ENCODE measurements around the gene NPR1. TPM values are rescaled to one million over a fixed set of nuclear protein-coding genes. Genes with fewer than 3 reads are reported as not detected.

Gene NPR1
- total RNA-seq, 3 donors from 2014 or later = 0.16 to 0.26 (median 0.23) TPM

Other genes starting within 250 kb of the NPR1 start
- gene S100A7, start 218.0 kb upstream of the NPR1 start, total RNA-seq = not detected
- 100 to 1,000 TPM; 133 to 188 (median 134) TPM for gene S100A6, start 142.7 kb upstream of the NPR1 start, total RNA-seq
- gene S100A5, start 137.8 kb upstream of the NPR1 start, total RNA-seq = 1 to 10 TPM in 1 of 3 donors, under 1 TPM in 2; 0.74 to 2.5 (median 0.95) TPM
- gene S100A4, start 132.9 kb upstream of the NPR1 start, total RNA-seq = 10 to 100 TPM; 19.6 to 40.3 (median 21.7) TPM
- gene S100A3, start 129.4 kb upstream of the NPR1 start, total RNA-seq = not detected
- 1 to 10 TPM in 1 of 3 donors, under 1 TPM in 2; 0.40 to 1.2 (median 0.76) TPM for gene S100A2, start 112.8 kb upstream of the NPR1 start, total RNA-seq
- gene S100A16, start 65.6 kb upstream of the NPR1 start, total RNA-seq = under 1 TPM in 2 of 3 donors, not detected in 1; 0.24 to 0.29 TPM
- under 1 TPM in 2 of 3 donors, not detected in 1; 0.32 to 0.43 TPM for gene S100A14, start 62.4 kb upstream of the NPR1 start, total RNA-seq
- 1 to 10 TPM; 2.0 to 4.9 (median 3.3) TPM for gene S100A13, start 51.2 kb upstream of the NPR1 start, total RNA-seq
- not detected for gene S100A1, start 50.3 kb upstream of the NPR1 start, total RNA-seq
- 100 to 1,000 TPM; 111 to 117 (median 114) TPM for gene CHTOP, start 44.6 kb upstream of the NPR1 start, total RNA-seq
- 10 to 100 TPM; 32.1 to 36.8 (median 32.7) TPM for gene SNAPIN, start 20.0 kb upstream of the NPR1 start, total RNA-seq
- 100 to 1,000 TPM; 525 to 559 (median 531) TPM for gene ILF2, start 7.7 kb upstream of the NPR1 start, total RNA-seq
- gene INTS3, start 49.4 kb downstream of the NPR1 start, total RNA-seq = 10 to 100 TPM; 46.9 to 49.4 (median 48.5) TPM
- gene SLC27A3, start 96.7 kb downstream of the NPR1 start, total RNA-seq = 1 to 10 TPM; 3.8 to 6.0 (median 6.0) TPM
- gene GATAD2B, start 244.3 kb downstream of the NPR1 start, total RNA-seq = 10 to 100 TPM; 57.3 to 58.3 (median 57.7) TPM

Measured in activated T-cell treated with anti-CD3 and anti-CD28 coated beads, Interleukin-2, amount 50 U/mL, for 4 hours (primary cell).